HUES48 (cell line): ENCODE data around the gene RERE.
A peak's percentile ranks its signal among the peaks of the same experiment; 100 is the strongest.

Source experiments
- H3K27ac ChIP-seq: one replicate; pipeline ENCODE4 v1.7.0; 2013; ENCODE audit warnings: low read depth, low read length, inconsistent platforms
- H3K27me3 ChIP-seq: 2 replicates; pipeline ENCODE4 v1.6.1; 2013; ENCODE audit warnings: mild to moderate bottlenecking, low read length; ENCODE audit not compliant: control insufficient read depth, insufficient read depth
- H3K36me3 ChIP-seq: 2 replicates; pipeline ENCODE4 v1.6.1; 2013; ENCODE audit warnings: low read length; ENCODE audit not compliant: control insufficient read depth, insufficient read depth
- H3K4me1 ChIP-seq: 2 replicates; pipeline ENCODE4 v1.6.1; 2013; ENCODE audit warnings: mild to moderate bottlenecking, low read length; ENCODE audit not compliant: control insufficient read depth, insufficient read depth
- H3K4me3 ChIP-seq: 2 replicates; pipeline ENCODE4 v1.5.1; 2013; ENCODE audit warnings: mild to moderate bottlenecking, low read depth, low read length
- H3K9ac ChIP-seq: 2 replicates; pipeline ENCODE4 v1.6.1; 2013; ENCODE audit warnings: mild to moderate bottlenecking, low read depth, low read length, moderate library complexity
- H3K9me3 ChIP-seq: 2 replicates; pipeline ENCODE4 v1.6.1; 2013; ENCODE audit warnings: low read length; ENCODE audit not compliant: control insufficient read depth, insufficient read depth

Gene RERE

DNA sequence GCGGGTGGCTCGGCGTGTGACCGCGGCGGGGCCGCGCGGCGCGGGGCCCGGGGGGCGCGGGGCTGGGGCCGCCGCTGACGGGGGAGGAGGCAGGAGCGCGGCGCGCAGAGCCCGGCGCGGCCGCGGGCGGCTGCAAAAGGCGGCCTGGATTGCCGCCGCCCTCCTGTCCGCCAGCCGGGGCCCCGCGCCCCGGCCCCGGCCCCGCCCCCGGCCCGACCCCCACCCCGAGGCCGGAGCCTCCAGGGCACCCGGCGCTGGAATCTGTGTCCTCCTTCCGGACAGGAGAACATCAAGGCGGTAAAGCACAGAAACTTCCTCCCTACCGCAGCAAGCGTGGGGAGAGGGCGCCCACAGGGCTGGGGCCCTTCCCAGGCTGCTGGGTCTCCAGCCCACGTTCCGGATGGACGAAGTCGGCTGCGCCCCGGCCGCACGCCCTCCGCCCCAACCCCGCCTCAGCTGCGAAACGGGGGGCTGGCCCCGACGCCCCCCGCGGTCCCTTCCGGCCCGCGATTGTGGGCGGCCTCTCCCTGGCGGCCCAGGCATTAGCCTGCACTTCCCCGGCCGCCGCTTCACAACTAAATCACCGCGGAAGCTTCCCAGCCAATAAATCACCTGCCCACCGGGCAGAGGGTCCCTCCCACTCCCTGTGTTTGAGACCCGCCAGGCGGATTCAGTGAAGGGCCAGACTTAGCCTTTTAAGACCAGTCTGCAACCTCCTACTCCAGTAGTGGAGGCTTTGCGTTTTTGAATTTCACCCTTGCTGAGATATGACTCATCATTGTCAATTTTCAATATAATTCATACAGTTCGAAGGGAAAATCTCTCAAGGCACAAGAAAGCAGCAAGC, 393.5 kb downstream of the RERE start:
- Histone ChIP-seq H3K4me1 (peaks cover 56% of the 10 kb centered on the region), H3K36me3 (peaks cover 27% of the 10 kb centered on the region), H3K9ac (peak overlapping the region; percentile 51), H3K9me3 (no peaks in the 10 kb centered on the region), H3K4me3 (peak overlapping the region; percentile 80), H3K27me3 (no peaks in the 10 kb centered on the region), H3K27ac (peak overlapping the region; percentile 98)

DNA sequence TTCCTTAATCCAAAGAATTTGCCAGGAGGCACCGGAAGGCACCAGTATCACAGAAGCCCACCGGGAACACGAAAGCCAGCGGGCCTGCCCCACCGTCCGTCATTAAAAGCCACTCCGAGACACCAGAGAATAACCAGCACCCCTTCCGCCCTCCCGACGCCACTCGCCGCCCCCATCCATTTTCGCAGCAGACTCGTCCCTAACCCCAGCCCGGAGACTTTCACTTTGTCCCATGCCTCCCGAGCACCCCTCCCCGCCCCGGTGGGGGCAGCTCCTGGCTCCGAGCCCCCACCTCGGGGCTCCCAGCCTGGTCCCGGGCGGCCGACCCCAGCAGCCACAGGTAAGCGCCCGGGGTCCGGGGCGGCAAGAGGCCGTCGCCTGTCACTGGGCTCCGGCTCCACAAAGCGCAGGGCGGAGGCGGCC, 394.2 kb downstream of the RERE start:
- H3K27ac ChIP-seq, result peak overlapping the region; percentile 98
- H3K4me1 ChIP-seq, result peaks cover 62% of the 10 kb centered on the region
- H3K36me3 ChIP-seq, result peaks cover 33% of the 10 kb centered on the region
- peak overlapping the region; percentile 80 for H3K4me3 ChIP-seq
- H3K9me3 ChIP-seq, result no peaks in the 10 kb centered on the region
- peak overlapping the region; percentile 50; the same call in 1 of the 2 replicates for H3K9ac ChIP-seq
- H3K27me3 ChIP-seq, result no peaks in the 10 kb centered on the region

DNA sequence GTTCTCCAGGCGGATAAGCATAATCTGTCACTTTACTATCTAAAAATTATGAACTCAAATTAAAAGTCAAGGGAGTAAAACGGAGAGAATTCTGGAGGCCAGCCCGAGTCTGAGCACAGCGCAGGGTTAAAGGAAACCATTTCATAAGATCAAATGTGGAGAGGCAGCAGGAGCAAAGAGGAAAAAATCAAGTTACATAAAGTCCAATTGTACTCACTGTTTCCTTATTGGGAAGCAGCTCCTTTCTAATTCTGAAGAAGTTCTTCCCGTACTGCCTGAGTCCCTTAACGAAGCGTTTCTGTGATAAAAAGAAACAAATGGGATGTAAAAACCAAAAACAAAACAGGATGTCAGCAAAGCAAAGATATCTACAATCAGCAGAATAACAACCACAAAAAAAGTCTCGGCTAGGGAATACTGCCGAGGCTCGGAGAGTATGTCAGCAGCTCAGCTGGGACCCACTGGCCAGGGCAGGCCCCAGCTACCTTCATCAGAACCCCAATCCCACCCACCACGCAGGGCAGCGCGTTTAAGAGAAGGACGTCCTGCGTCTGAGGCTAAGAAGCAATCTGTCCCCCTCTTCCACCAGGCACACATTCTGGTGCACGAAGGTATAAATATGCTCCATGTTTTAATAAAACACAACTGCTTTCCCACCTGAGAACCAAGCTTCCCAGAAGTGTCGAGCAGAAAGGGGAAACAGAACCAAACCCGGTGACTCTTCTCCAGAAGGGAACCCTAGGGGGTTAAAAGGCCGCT, 394.8 kb downstream of the RERE start:
- Histone ChIP-seq H3K9me3 (no peaks in the 10 kb centered on the region), H3K4me1 (peaks cover 68% of the 10 kb centered on the region), H3K4me3 (peak overlapping the region; percentile 80)

GRCh38 chr1:8421721-8422120, 395.7 kb downstream of the RERE start:
- Histone ChIP-seq H3K27me3 (no peaks in the 10 kb centered on the region), H3K36me3 (peaks cover 36% of the 10 kb centered on the region), H3K27ac (no peak overlapping the region), H3K9ac (no peak overlapping the region), H3K9me3 (no peaks in the 10 kb centered on the region), H3K4me1 (peaks cover 78% of the 10 kb centered on the region), H3K4me3 (peak overlapping the region; percentile 80)

More for the DNA sequence above, 394.8 kb downstream of the RERE start:
- Histone ChIP-seq H3K9ac (peak overlapping the region; percentile 50; the same call in 1 of the 2 replicates), H3K27ac (peak overlapping the region; percentile 98), H3K27me3 (no peaks in the 10 kb centered on the region), H3K36me3 (peaks cover 34% of the 10 kb centered on the region)

DNA sequence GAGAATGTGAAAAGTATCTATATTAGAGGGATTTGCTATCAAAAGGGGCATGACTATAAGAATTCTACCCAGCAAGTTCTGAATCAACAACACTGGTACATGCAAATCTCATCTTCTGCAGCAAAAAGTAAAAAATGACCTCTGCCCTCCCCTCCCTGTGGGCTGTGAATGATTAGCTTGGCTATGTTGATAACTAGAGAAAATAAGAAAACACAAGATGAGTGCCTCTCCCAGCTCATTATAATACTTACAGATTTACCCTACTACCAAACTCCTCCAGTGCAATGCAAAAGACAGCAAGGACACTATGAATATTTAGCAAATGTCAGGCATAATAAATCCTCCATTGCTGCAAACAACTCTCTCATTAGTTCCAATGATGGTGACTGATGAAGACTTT, 397.1 kb downstream of the RERE start:
- Histone ChIP-seq H3K27me3 (no peaks in the 10 kb centered on the region), H3K27ac (no peak overlapping the region), H3K9ac (no peak overlapping the region), H3K36me3 (peaks cover 41% of the 10 kb centered on the region), H3K4me1 (peaks cover 77% of the 10 kb centered on the region), H3K9me3 (no peaks in the 10 kb centered on the region), H3K4me3 (no peak overlapping the region)

- H3K9ac ChIP-seq, result no peak overlapping the region
- H3K27me3 ChIP-seq, result no peaks in the 10 kb centered on the region
- no peak overlapping the region for H3K27ac ChIP-seq
- H3K9me3 ChIP-seq, result no peaks in the 10 kb centered on the region
- H3K4me3 ChIP-seq, result no peak overlapping the region
- peaks cover 72% of the 10 kb centered on the region for H3K4me1 ChIP-seq
- peaks cover 42% of the 10 kb centered on the region for H3K36me3 ChIP-seq
Observed at GRCh38 chr1:8419861-8420260, 397.6 kb downstream of the RERE start.

GRCh38 chr1:8419172-8419571, 398.3 kb downstream of the RERE start:
- H3K9ac ChIP-seq, result no peak overlapping the region
- no peaks in the 10 kb centered on the region for H3K9me3 ChIP-seq
- H3K4me3 ChIP-seq, result no peak overlapping the region
- H3K27ac ChIP-seq, result no peak overlapping the region
- H3K36me3 ChIP-seq, result peaks cover 42% of the 10 kb centered on the region
- peaks cover 66% of the 10 kb centered on the region for H3K4me1 ChIP-seq
- no peaks in the 10 kb centered on the region for H3K27me3 ChIP-seq

GRCh38 chr1:8418301-8418700, 399.1 kb downstream of the RERE start:
- Histone ChIP-seq H3K27ac (no peak overlapping the region), H3K27me3 (no peaks in the 10 kb centered on the region), H3K4me3 (no peak overlapping the region), H3K36me3 (peaks cover 42% of the 10 kb centered on the region), H3K9ac (no peak overlapping the region), H3K9me3 (no peaks in the 10 kb centered on the region), H3K4me1 (peaks cover 65% of the 10 kb centered on the region)

DNA sequence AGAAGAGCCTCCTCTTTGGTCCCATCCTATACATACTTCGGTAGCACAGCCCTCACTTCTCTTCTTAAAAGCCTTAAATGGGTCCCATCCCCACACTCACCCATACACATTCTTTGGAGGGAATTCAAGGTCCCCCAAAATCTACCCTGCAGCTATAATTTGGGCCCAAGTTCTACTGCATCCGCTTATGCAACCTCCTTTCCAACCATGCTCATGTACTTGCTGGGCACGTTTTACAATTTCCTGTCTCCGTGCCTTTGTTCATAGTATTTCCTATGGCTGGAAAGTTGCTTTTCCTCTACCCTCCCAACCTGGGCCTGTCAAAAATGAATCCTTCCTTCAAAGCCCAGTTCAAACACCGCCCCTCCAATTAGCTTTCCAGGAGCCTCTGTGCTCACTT, 399.8 kb downstream of the RERE start:
- Histone ChIP-seq H3K9ac (no peak overlapping the region), H3K27ac (no peak overlapping the region), H3K4me3 (no peak overlapping the region), H3K9me3 (no peaks in the 10 kb centered on the region), H3K4me1 (peaks cover 61% of the 10 kb centered on the region), H3K27me3 (no peaks in the 10 kb centered on the region), H3K36me3 (peaks cover 42% of the 10 kb centered on the region)

- Histone ChIP-seq H3K27ac (peak overlapping the region; percentile 3), H3K36me3 (peaks cover 38% of the 10 kb centered on the region), H3K27me3 (no peaks in the 10 kb centered on the region), H3K4me1 (peaks cover 59% of the 10 kb centered on the region), H3K4me3 (no peak overlapping the region), H3K9ac (no peak overlapping the region), H3K9me3 (no peaks in the 10 kb centered on the region)
Observed at GRCh38 chr1:8416881-8417280, 400.6 kb downstream of the RERE start.
